Neutrophil (primary cell): Measurements from ENCODE around the gene IFI27.

Experiments
- H3K27ac ChIP-seq: fragments of 200-600 bp; sonication (generic); 2 replicates; pipeline ENCODE4 v1.5.1; 2016; ENCODE audit warnings: mild to moderate bottlenecking, moderate library complexity
- H3K27me3 ChIP-seq: fragments of 200-600 bp; sonication (generic); 2 replicates; pipeline ENCODE4 v1.6.0; 2016; ENCODE audit warnings: mild to moderate bottlenecking
- H3K36me3 ChIP-seq: fragments of 200-600 bp; sonication (generic); 2 replicates; pipeline ENCODE4 v1.5.1; 2017
- H3K4me1 ChIP-seq, 2 experiments: fragments of 200-600 bp in 1 of 2; sonication (generic) in 1 of 2; 1 replicate in 1 of 2; 2 replicates in 1 of 2; pipeline versions ENCODE4 v1.5.1 to v1.6.1; 2013 to 2016; ENCODE audit warnings: low read depth in 1 of 2, low read length in 1 of 2, mild to moderate bottlenecking in 1 of 2, moderate library complexity in 1 of 2; ENCODE audit not compliant: control insufficient read depth in 1 of 2, insufficient read depth in 1 of 2
- H3K4me3 ChIP-seq, 2 experiments: fragments of 200-600 bp in 1 of 2; sonication (generic) in 1 of 2; 1 replicate in 1 of 2; 2 replicates in 1 of 2; pipeline ENCODE4 v1.5.1; 2013 to 2016; ENCODE audit warnings: low read depth in 1 of 2, low read length in 1 of 2, mild to moderate bottlenecking in 1 of 2, moderate library complexity in 1 of 2
- H3K9me3 ChIP-seq: fragments of 200-600 bp; sonication (generic); 2 replicates; pipeline ENCODE4 v1.5.1; 2016
- CTCF ChIP-seq: fragments of 200-600 bp; sonication (generic); IDR thresholded peaks from 2 replicates; pipeline ENCODE4 v1.5.1; 2016; ENCODE audit warnings: antibody characterized with exemption

The IFI27 gene

DNA sequence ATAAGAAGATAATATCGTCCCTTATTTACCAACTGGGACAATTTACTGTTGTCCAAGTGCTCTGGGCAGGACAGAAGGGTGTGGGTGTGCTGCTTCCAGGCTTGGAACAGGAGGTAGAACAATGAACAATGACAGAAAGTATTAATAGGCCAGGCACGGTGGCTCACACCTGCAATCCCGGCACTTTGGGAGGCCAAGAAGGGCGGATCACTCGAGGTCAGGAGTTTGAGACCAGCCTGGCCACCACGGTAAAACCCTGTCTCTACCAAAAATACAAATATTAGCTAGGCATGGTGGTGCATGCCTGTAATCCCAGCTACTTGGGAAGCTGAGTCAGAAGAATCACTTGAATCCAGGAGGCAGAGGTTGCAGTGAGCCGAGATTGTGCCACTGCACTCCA is 2.5 kb downstream of the IFI27 start:
- H3K27me3 ChIP-seq = peaks cover 32% of the 10 kb centered on the region
- H3K4me3 ChIP-seq = no peak overlapping the region
- no peaks in the 10 kb centered on the region for H3K4me1 ChIP-seq
- no peaks in the 10 kb centered on the region for H3K36me3 ChIP-seq
- no peak for TF ChIP-seq CTCF
- no peak overlapping the region for H3K27ac ChIP-seq
- H3K9me3 ChIP-seq = no peaks in the 10 kb centered on the region

DNA sequence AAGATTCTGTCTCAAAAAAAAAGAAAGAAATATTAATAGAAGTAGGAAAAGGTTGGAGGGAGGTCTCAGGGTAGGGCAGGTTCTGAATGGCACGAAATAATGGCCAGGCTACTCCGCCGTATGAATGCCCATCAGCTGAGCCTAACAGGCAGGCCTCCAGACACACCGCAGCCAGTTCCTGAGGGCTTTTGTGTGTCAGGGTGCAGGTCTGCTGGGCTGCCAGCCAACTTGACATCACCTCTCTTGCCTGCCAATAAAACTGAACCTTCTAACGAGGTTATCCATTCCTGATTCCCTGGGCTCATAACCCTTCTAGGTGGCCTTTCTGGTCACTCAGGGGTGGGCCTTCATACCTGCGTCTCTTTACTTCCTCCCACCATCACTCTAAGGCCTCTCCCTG is 3.0 kb downstream of the IFI27 start:
- no peak for TF ChIP-seq CTCF
- no peak overlapping the region for H3K4me3 ChIP-seq
- no peak overlapping the region for H3K27ac ChIP-seq

DNA sequence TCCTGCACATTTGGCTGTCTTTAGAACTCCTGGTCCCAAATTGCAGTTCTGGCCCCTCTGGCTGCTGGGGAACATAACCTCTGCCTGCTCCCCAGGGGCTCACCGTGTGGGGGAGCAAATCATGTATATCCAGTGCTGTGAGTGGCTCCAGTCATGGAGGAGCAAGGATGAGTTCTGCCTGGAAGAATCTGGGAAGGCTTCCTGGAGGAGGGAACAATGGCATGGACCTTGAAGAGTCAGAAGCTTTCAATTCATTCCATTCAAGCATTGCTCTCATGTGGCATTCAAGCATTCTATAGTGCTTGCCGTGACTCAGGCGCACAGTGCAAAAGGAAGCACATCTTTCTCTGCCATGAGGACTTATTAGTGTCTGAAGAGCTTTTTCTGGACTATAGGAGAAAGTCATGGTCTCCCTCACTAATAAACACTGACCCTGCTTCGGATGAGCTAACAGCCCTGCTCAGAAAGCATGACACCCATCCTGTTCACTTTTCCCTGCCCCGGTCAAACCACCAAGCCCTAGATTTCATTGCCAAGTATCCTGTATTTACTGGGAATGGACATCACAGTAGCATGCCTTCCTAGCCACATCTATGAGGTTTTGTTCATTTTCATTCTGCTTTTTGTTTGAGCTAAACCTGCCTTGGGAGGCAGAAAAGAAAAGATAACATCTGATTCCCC is 3.5 kb downstream of the IFI27 start:
- no peaks in the 10 kb centered on the region for H3K4me1 ChIP-seq
- H3K4me3 ChIP-seq = no peak overlapping the region
- no peak overlapping the region for H3K27ac ChIP-seq
- no peaks in the 10 kb centered on the region for H3K36me3 ChIP-seq
- peaks cover 33% of the 10 kb centered on the region for H3K27me3 ChIP-seq
- TF ChIP-seq CTCF = no peak
- no peaks in the 10 kb centered on the region for H3K9me3 ChIP-seq

More for the DNA sequence above, 3.0 kb downstream of the IFI27 start:
- H3K27me3 ChIP-seq = peaks cover 32% of the 10 kb centered on the region
- no peaks in the 10 kb centered on the region for H3K9me3 ChIP-seq
- no peaks in the 10 kb centered on the region for H3K36me3 ChIP-seq
- H3K4me1 ChIP-seq = no peaks in the 10 kb centered on the region

- Histone ChIP-seq H3K4me3 (no peak overlapping the region), H3K27ac (no peak overlapping the region), H3K9me3 (no peaks in the 10 kb centered on the region), H3K27me3 (peaks cover 36% of the 10 kb centered on the region), H3K36me3 (no peaks in the 10 kb centered on the region), H3K4me1 (no peaks in the 10 kb centered on the region)
- no peak for TF ChIP-seq CTCF
Measured at GRCh38 chr14:94114589-94115057, 4.1 kb downstream of the IFI27 start.

DNA sequence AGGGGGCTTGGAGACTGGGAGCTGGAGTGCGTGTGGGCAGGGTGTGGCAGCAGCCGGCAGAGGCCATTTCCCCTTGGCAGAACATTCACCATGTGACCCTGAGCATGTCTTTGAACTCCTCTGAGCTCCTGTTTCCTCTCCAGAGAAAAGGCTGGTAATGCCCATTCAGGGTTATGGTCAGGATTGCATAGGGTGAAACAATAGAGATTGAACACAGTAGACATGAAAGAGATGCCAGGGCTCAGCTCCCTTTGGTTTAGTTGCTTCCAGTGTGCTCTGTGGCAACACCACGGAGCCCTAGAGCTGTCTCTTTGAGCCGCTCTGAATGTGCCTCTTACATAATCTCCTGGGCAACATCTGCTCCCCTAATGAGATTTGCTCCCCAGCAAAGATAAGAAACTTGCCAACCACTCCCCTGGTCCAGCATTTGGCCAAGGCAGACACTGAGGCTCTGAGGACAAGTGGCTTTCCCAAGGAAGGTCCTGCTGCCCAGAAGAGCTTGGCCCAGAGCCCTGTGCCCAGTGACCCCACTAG is 4.6 kb downstream of the IFI27 start:
- no peak for TF ChIP-seq CTCF
- Histone ChIP-seq H3K27ac (no peak overlapping the region), H3K9me3 (no peaks in the 10 kb centered on the region), H3K36me3 (no peaks in the 10 kb centered on the region), H3K4me1 (no peaks in the 10 kb centered on the region), H3K4me3 (no peak overlapping the region), H3K27me3 (peaks cover 36% of the 10 kb centered on the region)
